ENCODE measurements around the gene RITA1. TPM values are rescaled to one million over a fixed set of nuclear protein-coding genes. Genes with fewer than 3 reads are reported as not detected.
A peak's percentile ranks its signal among the peaks of the same experiment; 100 is the strongest.

The RITA1 gene
- total and polyA plus RNA-seq, 10 of the 15 experiments (the other 5 are each of a cell fraction or from before 2014, with no cell fraction given) = 2.3 to 39.9 (median 24.8) TPM

DNA sequence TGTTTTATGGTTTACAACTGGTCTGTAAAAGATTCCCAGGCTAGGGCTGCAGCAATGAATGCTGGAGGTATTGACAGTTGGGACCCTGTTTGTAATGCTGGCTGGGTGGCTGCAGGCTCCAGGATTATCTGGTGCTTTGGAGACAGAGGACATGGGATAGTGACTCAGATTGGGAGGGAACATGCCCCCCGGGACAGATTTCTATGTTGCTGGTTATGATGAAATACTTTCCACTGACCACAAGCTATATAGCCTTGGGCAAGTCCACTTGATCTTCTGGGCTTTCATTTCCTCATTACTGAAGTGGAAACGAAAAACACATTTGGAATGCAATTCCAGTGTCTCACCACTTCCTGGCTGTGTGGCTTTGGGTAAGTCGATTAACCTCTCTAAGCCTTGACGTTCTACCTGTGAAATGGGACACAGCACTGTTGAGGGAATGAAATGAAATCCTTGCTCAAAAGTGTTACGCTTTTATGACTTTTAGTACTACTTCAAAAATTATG is 29.4 kb downstream of the RITA1 start (continued):
- TF ChIP-seq, protein P1, sequence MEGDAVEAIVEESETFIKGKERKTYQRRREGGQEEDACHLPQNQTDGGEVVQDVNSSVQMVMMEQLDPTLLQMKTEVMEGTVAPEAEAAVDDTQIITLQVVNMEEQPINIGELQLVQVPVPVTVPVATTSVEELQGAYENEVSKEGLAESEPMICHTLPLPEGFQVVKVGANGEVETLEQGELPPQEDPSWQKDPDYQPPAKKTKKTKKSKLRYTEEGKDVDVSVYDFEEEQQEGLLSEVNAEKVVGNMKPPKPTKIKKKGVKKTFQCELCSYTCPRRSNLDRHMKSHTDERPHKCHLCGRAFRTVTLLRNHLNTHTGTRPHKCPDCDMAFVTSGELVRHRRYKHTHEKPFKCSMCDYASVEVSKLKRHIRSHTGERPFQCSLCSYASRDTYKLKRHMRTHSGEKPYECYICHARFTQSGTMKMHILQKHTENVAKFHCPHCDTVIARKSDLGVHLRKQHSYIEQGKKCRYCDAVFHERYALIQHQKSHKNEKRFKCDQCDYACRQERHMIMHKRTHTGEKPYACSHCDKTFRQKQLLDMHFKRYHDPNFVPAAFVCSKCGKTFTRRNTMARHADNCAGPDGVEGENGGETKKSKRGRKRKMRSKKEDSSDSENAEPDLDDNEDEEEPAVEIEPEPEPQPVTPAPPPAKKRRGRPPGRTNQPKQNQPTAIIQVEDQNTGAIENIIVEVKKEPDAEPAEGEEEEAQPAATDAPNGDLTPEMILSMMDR (IDR thresholded peaks at IDR 0.05 in 2 of 3, conservative IDR thresholded peaks at IDR 0.05 in 1 of 3; ENCODE audit: control insufficient read depth in 2 of 3, extremely low read depth in 1 of 3, insufficient read depth in 1 of 3, low read depth in 3 of 3, low read length in 3 of 3) = no peak
- TF ChIP-seq RELA (IDR thresholded peaks at IDR 0.05; ENCODE audit: borderline replicate concordance, partially characterized antibody) = no peak
- TF ChIP-seq, protein P2, sequence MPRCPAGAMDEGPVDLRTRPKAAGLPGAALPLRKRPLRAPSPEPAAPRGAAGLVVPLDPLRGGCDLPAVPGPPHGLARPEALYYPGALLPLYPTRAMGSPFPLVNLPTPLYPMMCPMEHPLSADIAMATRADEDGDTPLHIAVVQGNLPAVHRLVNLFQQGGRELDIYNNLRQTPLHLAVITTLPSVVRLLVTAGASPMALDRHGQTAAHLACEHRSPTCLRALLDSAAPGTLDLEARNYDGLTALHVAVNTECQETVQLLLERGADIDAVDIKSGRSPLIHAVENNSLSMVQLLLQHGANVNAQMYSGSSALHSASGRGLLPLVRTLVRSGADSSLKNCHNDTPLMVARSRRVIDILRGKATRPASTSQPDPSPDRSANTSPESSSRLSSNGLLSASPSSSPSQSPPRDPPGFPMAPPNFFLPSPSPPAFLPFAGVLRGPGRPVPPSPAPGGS (IDR thresholded peaks at IDR 0.05; ENCODE audit: borderline replicate concordance, insufficient read depth, low read depth, low read length, poor library complexity, severe bottlenecking) = peak; percentile 46
- TF ChIP-seq SREBF1 (IDR thresholded peaks at IDR 0.05; ENCODE audit: low read length) = no peak
- TF ChIP-seq, protein P3, sequence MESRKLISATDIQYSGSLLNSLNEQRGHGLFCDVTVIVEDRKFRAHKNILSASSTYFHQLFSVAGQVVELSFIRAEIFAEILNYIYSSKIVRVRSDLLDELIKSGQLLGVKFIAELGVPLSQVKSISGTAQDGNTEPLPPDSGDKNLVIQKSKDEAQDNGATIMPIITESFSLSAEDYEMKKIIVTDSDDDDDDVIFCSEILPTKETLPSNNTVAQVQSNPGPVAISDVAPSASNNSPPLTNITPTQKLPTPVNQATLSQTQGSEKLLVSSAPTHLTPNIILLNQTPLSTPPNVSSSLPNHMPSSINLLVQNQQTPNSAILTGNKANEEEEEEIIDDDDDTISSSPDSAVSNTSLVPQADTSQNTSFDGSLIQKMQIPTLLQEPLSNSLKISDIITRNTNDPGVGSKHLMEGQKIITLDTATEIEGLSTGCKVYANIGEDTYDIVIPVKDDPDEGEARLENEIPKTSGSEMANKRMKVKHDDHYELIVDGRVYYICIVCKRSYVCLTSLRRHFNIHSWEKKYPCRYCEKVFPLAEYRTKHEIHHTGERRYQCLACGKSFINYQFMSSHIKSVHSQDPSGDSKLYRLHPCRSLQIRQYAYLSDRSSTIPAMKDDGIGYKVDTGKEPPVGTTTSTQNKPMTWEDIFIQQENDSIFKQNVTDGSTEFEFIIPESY (IDR thresholded peaks at IDR 0.05) = no peak
- TF ChIP-seq KDM1A (IDR thresholded peaks at IDR 0.05; ENCODE audit: borderline replicate concordance) = no peak; the same call in 1 of the 2 replicates
- no peak for TF ChIP-seq HDAC6 (IDR thresholded peaks at IDR 0.05; ENCODE audit: unreplicated experiment)
- TF ChIP-seq, protein P4, sequence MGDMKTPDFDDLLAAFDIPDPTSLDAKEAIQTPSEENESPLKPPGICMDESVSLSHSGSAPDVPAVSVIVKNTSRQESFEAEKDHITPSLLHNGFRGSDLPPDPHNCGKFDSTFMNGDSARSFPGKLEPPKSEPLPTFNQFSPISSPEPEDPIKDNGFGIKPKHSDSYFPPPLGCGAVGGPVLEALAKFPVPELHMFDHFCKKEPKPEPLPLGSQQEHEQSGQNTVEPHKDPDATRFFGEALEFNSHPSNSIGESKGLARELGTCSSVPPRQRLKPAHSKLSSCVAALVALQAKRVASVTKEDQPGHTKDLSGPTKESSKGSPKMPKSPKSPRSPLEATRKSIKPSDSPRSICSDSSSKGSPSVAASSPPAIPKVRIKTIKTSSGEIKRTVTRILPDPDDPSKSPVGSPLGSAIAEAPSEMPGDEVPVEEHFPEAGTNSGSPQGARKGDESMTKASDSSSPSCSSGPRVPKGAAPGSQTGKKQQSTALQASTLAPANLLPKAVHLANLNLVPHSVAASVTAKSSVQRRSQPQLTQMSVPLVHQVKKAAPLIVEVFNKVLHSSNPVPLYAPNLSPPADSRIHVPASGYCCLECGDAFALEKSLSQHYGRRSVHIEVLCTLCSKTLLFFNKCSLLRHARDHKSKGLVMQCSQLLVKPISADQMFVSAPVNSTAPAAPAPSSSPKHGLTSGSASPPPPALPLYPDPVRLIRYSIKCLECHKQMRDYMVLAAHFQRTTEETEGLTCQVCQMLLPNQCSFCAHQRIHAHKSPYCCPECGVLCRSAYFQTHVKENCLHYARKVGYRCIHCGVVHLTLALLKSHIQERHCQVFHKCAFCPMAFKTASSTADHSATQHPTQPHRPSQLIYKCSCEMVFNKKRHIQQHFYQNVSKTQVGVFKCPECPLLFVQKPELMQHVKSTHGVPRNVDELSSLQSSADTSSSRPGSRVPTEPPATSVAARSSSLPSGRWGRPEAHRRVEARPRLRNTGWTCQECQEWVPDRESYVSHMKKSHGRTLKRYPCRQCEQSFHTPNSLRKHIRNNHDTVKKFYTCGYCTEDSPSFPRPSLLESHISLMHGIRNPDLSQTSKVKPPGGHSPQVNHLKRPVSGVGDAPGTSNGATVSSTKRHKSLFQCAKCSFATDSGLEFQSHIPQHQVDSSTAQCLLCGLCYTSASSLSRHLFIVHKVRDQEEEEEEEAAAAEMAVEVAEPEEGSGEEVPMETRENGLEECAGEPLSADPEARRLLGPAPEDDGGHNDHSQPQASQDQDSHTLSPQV (IDR thresholded peaks at IDR 0.05) = no peak
- TF ChIP-seq, protein P5, sequence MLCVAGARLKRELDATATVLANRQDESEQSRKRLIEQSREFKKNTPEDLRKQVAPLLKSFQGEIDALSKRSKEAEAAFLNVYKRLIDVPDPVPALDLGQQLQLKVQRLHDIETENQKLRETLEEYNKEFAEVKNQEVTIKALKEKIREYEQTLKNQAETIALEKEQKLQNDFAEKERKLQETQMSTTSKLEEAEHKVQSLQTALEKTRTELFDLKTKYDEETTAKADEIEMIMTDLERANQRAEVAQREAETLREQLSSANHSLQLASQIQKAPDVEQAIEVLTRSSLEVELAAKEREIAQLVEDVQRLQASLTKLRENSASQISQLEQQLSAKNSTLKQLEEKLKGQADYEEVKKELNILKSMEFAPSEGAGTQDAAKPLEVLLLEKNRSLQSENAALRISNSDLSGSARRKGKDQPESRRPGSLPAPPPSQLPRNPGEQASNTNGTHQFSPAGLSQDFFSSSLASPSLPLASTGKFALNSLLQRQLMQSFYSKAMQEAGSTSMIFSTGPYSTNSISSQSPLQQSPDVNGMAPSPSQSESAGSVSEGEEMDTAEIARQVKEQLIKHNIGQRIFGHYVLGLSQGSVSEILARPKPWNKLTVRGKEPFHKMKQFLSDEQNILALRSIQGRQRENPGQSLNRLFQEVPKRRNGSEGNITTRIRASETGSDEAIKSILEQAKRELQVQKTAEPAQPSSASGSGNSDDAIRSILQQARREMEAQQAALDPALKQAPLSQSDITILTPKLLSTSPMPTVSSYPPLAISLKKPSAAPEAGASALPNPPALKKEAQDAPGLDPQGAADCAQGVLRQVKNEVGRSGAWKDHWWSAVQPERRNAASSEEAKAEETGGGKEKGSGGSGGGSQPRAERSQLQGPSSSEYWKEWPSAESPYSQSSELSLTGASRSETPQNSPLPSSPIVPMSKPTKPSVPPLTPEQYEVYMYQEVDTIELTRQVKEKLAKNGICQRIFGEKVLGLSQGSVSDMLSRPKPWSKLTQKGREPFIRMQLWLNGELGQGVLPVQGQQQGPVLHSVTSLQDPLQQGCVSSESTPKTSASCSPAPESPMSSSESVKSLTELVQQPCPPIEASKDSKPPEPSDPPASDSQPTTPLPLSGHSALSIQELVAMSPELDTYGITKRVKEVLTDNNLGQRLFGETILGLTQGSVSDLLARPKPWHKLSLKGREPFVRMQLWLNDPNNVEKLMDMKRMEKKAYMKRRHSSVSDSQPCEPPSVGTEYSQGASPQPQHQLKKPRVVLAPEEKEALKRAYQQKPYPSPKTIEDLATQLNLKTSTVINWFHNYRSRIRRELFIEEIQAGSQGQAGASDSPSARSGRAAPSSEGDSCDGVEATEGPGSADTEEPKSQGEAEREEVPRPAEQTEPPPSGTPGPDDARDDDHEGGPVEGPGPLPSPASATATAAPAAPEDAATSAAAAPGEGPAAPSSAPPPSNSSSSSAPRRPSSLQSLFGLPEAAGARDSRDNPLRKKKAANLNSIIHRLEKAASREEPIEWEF (IDR thresholded peaks at IDR 0.05; ENCODE audit: insufficient replicate concordance, low read depth, low read length) = no peak
- TF ChIP-seq MTA3 (IDR thresholded peaks at IDR 0.05; ENCODE audit: borderline replicate concordance, low read length) = peak; percentile 93
- TF ChIP-seq MXI1 (IDR thresholded peaks at IDR 0.05; ENCODE audit: low read depth, low read length) = no peak
- TF ChIP-seq CBX5 (IDR thresholded peaks at IDR 0.05; ENCODE audit: low read depth) = no peak
- no peak for TF ChIP-seq ZNF622 (IDR thresholded peaks at IDR 0.05)
- TF ChIP-seq DPF2 (IDR thresholded peaks at IDR 0.05) = peak; percentile 92
- TF ChIP-seq HCFC1 (IDR thresholded peaks at IDR 0.05; ENCODE audit: low read length) = no peak
